ENCODE results near the gene LRFN3.
"Not testable (repeated sequence)": the region's sequence is repeated elsewhere in the genome, so short reads cannot be mapped to it uniquely, and the experiment has no call there.

DNA sequence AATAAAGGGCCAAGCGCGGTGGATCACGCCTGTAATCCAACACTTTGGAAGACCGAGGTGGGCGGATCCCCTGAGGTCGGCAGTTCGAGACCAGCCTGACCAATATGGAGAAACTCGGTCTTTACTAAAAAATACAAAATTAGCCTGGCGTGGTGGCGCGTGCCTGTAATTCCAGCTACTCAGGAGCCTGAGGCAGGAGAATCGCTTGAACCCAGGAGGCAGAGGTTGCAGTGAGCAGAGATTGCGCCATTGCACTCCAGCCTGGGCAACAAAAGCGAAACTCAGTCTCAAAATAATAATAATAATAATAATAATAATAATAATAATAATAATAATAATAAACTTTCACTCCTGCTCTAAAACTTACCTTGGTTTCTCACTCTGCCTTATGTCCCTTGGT is 25.8 kb upstream of the LRFN3 start:
- TF ChIP-seq POLR2A (IDR thresholded peaks at IDR 0.05; ENCODE audit: low read length); GATA1 (IDR thresholded peaks at IDR 0.05; ENCODE audit: low read depth, low read length): not testable (repeated sequence)
